Measurements from ENCODE around the gene SLC3A2.

DNA sequence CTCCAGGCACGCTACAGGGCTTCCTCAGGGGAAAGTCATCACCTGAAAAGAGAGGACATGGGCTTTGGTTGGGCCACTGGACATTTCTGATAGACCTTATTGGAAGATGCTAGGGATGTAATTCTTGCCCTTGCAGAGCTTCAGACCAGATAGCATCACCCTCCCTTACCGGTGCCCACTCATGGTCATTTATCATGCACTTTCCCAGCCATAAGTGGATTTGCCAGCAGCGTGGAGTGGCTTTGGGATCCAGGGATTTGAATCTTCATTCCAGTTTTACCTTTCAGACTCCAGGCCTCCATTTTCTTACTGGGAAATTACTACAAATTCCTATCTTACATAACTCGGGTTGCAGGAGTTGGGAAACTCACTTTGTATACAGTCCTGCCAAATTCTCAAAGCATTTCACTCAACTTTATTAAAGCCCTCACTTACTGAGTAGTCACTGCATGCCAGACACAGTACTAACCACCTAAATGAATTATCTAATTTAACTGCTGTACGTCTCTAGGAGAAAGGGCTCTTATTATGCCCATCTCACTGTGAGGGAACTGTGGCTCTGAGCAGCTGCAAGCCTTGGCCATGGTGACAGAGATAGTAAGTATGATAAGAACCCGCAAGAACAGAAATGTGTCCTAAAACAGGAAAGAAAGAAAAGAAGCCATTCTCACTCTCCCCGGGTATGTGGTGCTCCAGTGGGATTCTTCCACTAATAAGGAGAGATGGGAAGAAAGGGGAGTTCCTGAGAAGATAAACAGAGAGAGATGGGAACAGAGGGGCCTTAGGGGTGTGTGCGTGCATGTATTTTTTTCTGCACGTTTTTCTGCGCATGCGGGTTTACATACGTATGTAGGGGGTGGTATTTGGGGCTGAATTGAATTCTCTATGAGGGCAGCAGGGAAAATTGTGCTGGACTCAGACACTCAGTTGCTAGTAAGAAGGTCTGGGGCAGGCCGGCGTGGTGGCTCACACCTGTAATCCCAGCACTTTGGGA, 30.7 kb downstream of the SLC3A2 start:
- TF ChIP-seq, protein P1, sequence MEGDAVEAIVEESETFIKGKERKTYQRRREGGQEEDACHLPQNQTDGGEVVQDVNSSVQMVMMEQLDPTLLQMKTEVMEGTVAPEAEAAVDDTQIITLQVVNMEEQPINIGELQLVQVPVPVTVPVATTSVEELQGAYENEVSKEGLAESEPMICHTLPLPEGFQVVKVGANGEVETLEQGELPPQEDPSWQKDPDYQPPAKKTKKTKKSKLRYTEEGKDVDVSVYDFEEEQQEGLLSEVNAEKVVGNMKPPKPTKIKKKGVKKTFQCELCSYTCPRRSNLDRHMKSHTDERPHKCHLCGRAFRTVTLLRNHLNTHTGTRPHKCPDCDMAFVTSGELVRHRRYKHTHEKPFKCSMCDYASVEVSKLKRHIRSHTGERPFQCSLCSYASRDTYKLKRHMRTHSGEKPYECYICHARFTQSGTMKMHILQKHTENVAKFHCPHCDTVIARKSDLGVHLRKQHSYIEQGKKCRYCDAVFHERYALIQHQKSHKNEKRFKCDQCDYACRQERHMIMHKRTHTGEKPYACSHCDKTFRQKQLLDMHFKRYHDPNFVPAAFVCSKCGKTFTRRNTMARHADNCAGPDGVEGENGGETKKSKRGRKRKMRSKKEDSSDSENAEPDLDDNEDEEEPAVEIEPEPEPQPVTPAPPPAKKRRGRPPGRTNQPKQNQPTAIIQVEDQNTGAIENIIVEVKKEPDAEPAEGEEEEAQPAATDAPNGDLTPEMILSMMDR (IDR thresholded peaks at IDR 0.05): no peak
- no peak for TF ChIP-seq POLR2A (IDR thresholded peaks at IDR 0.05)
